Neuronal stem cell (in vitro differentiated cells): ENCODE measurements around the gene LHB.

Experiments
- DNase-seq: peaks from one replicate; pipeline ENCODE4 v3.0.0-alpha.2; 2013; ENCODE audit warnings: low spot score
- H2AFZ ChIP-seq: one replicate; pipeline ENCODE4 v1.6.1; 2013; ENCODE audit warnings: mild to moderate bottlenecking, low read length, inconsistent platforms
- H2AK5ac ChIP-seq: 2 replicates; pipeline ENCODE4 v1.6.1; 2013; ENCODE audit warnings: low read depth, mild to moderate bottlenecking, inconsistent platforms, low read length, moderate library complexity, mixed read lengths
- H2BK120ac ChIP-seq: 2 replicates; pipeline ENCODE4 v1.6.1; 2013; ENCODE audit warnings: low read depth, mild to moderate bottlenecking, inconsistent platforms, low read length, moderate library complexity, mixed read lengths
- H2BK12ac ChIP-seq: one replicate; pipeline ENCODE4 v1.6.1; 2013; ENCODE audit warnings: low read length, inconsistent platforms
- H2BK15ac ChIP-seq: 2 replicates; pipeline ENCODE4 v1.6.1; 2013; ENCODE audit warnings: mild to moderate bottlenecking, low read length, inconsistent platforms, mixed read lengths
- H2BK5ac ChIP-seq: one replicate; pipeline ENCODE4 v1.6.1; 2013; ENCODE audit warnings: inconsistent platforms, mild to moderate bottlenecking, low read length, moderate library complexity
- H3K14ac ChIP-seq: one replicate; pipeline ENCODE4 v1.6.1; 2013; ENCODE audit warnings: low read length, inconsistent platforms
- H3K18ac ChIP-seq: 2 replicates; pipeline ENCODE4 v1.6.1; 2013; ENCODE audit warnings: low read length, inconsistent platforms
- H3K23ac ChIP-seq: 2 replicates; pipeline ENCODE4 v1.6.1; 2013; ENCODE audit warnings: low read depth, mild to moderate bottlenecking, mixed read lengths, low read length, inconsistent platforms; ENCODE audit not compliant: poor library complexity
- H3K27ac ChIP-seq: replicated peaks from 3 replicates; pipeline ENCODE4 v1.5.1; 2013; ENCODE audit warnings: low read length, inconsistent platforms
- H3K27me3 ChIP-seq, 3 experiments: 2 replicates each; pipeline ENCODE4 v1.6.1; 2013; ENCODE audit warnings: low read length in 3 of 3, mild to moderate bottlenecking in 2 of 3, inconsistent platforms in 1 of 3, low read depth in 1 of 3, mixed read lengths in 1 of 3, moderate library complexity in 1 of 3; ENCODE audit not compliant: control insufficient read depth in 3 of 3, insufficient read depth in 3 of 3
- H3K36me3 ChIP-seq, 2 donors: replicated peaks in 1 of 2; 2 replicates each; pipeline ENCODE4 v1.6.1; 2013; ENCODE audit warnings: low read length in 2 of 2; ENCODE audit not compliant: control insufficient read depth in 2 of 2, insufficient read depth in 2 of 2
- H3K4ac ChIP-seq: 2 replicates; pipeline ENCODE4 v1.6.1; 2013; ENCODE audit warnings: inconsistent platforms, mild to moderate bottlenecking, low read length, moderate library complexity
- H3K4me1 ChIP-seq, 2 donors: 1 replicate in 1 of 2; 2 replicates in 1 of 2; pipeline ENCODE4 v1.6.1; 2013; ENCODE audit warnings: low read length in 2 of 2, low read depth in 1 of 2; ENCODE audit not compliant: control insufficient read depth in 2 of 2, insufficient read depth in 1 of 2
- H3K4me2 ChIP-seq: one replicate; pipeline ENCODE4 v1.6.1; 2013; ENCODE audit warnings: mild to moderate bottlenecking, low read length, inconsistent platforms; ENCODE audit not compliant: insufficient read depth, poor library complexity, severe bottlenecking
- H3K4me3 ChIP-seq, 2 donors: 2 replicates each; pipeline ENCODE4 v1.5.1; 2013; ENCODE audit warnings: low read length in 2 of 2, mild to moderate bottlenecking in 2 of 2, inconsistent platforms in 1 of 2, moderate library complexity in 1 of 2
- H3K79me1 ChIP-seq: one replicate; pipeline ENCODE4 v1.6.1; 2013; ENCODE audit warnings: low read depth, mild to moderate bottlenecking, inconsistent platforms, low read length, moderate library complexity
- H3K9ac ChIP-seq: one replicate; pipeline ENCODE4 v1.6.1; 2013; ENCODE audit warnings: mild to moderate bottlenecking, low read depth, low read length, inconsistent platforms; ENCODE audit not compliant: poor library complexity
- H3K9me3 ChIP-seq, 2 donors: replicated peaks in 1 of 2; 2 replicates each; pipeline versions ENCODE3 to v1.6.1; 2013; ENCODE audit warnings: low read length in 2 of 2, mild to moderate bottlenecking in 2 of 2, inconsistent platforms in 1 of 2, low read depth in 1 of 2, mixed read lengths in 1 of 2, moderate library complexity in 1 of 2; ENCODE audit not compliant: control insufficient read depth in 2 of 2, insufficient read depth in 1 of 2
- H4K8ac ChIP-seq: one replicate; pipeline ENCODE4 v1.6.1; 2013; ENCODE audit warnings: low read depth, mild to moderate bottlenecking, inconsistent platforms, low read length, moderate library complexity
- H4K91ac ChIP-seq: one replicate; pipeline ENCODE4 v1.6.1; 2013; ENCODE audit warnings: low read length, low read depth, mild to moderate bottlenecking, inconsistent platforms; ENCODE audit not compliant: poor library complexity
- WGBS, 2 donors: extraction: QIAGEN DNeasy Blood & Tissue Kit; methylation state at CpG; one replicate each; pipeline ENCODE4 v1.1.7; 2013; ENCODE audit warnings: missing lambda C conversion rate in 2 of 2, mixed read lengths in 1 of 2; ENCODE audit not compliant: insufficient read length in 2 of 2, insufficient replicate concordance in 1 of 2; ENCODE audit errors: extremely low coverage in 2 of 2; 5-methylcytosine and 5-hydroxymethylcytosine counted together

The LHB gene

DNA sequence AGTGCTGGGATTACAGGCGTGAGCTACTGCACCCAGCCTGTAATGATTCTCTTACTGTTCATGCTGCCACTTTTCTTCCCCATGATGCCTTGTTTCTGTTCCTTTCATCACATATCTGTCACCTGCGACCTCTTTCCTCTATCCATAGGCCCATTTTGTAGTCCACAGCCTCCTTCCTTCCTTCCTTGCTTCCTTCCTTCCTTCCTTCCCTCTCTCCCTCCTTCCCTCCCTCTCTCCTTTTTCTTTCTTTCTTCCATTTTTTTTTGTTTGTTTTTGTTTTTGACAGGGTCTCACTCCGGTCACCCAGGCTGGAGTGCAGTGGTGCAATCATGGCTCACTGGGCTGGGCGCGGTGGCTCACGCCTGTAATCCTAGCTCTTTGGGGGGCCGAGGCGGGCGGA is 28.0 kb downstream of the LHB start:
- Histone ChIP-seq H2BK120ac (no peak overlapping the region), H2AK5ac (no peak overlapping the region), H3K9ac (no peak overlapping the region), H3K18ac (no peak overlapping the region), H4K91ac (no peak overlapping the region), H2BK15ac (no peak overlapping the region), H2AFZ (no peak overlapping the region), H3K4me2 (no peak overlapping the region), H3K27ac (no peak overlapping the region), H3K27me3 (no peaks in the 10 kb centered on the region), H3K79me1 (peaks cover 8% of the 10 kb centered on the region), H3K4me1 (peaks cover 5% of the 10 kb centered on the region in 2 donors), H3K14ac (no peak overlapping the region), H2BK12ac (no peak overlapping the region), H3K4ac (no peak overlapping the region), H3K36me3 (peaks cover 23 to 51% of the 10 kb centered on the region in 2 donors), H4K8ac (no peak overlapping the region), H2BK5ac (no peak overlapping the region), H3K9me3 (no peaks in the 10 kb centered on the region), H3K4me3 (no peak overlapping the region), H3K23ac (no peak overlapping the region)
- DNase-seq = no peak
- WGBS, 2 donors = no CpG with 5 or more reads among the region's 9 CpGs

DNA sequence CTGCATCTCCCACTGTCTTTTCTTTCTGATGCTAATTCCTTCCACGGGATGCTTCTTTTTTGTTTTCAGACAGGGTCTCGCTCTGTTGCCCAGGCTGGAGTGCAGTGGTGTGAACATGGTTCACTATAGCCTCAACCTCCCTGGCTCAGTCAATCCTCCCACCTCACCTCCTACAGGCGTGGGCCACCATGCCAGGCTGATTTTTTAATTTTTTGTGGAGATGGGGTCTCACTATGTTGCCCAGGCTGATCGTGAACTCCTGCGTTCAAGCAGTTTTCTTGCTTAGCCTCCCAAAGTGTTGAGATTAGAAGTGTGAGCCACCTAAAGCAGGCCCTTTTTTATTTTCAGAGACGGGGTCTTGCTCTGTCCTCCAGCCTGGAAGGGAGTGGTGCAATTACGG is 28.6 kb downstream of the LHB start:
- Histone ChIP-seq H2BK15ac (no peak overlapping the region), H2AK5ac (no peak overlapping the region), H3K4ac (no peak overlapping the region), H2BK5ac (no peak overlapping the region), H4K91ac (no peak overlapping the region), H2AFZ (no peak overlapping the region), H4K8ac (no peak overlapping the region), H3K27me3 (no peaks in the 10 kb centered on the region), H2BK120ac (no peak overlapping the region), H3K36me3 (peaks cover 25 to 57% of the 10 kb centered on the region in 2 donors), H3K4me1 (peaks cover 5% of the 10 kb centered on the region in 2 donors), H3K18ac (no peak overlapping the region), H3K4me2 (no peak overlapping the region), H2BK12ac (no peak overlapping the region), H3K9me3 (no peaks in the 10 kb centered on the region), H3K9ac (no peak overlapping the region), H3K14ac (no peak overlapping the region), H3K23ac (no peak overlapping the region), H3K79me1 (peaks cover 8% of the 10 kb centered on the region), H3K4me3 (no peak overlapping the region), H3K27ac (no peak overlapping the region)
- no peak for DNase-seq
- WGBS, 2 donors = no CpG with 5 or more reads among the region's 7 CpGs

DNA sequence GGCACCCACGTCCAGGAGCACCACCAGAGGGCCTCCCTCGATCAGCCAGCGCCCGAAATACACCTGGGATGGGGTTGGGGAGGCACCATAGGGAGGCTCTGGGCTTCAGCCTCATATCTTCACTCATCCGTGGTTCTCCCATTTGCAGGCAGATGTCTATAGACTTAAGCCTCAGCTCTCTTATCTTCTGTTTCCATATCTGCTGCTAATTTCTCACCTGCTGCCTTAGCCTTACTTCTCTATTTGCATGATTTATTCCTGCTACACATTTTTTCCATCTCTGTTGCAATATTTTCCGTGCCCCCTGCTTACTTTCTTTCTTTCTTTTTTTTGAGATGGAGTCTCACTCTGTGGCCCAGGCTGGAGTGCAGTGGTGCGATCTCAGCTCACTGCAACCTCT is 29.6 kb downstream of the LHB start:
- H2BK12ac ChIP-seq = no peak overlapping the region
- no peak overlapping the region for H4K8ac ChIP-seq
- no peak overlapping the region for H3K9ac ChIP-seq
- H2AFZ ChIP-seq = no peak overlapping the region
- H3K79me1 ChIP-seq = peaks cover 5% of the 10 kb centered on the region
- peaks cover 25 to 65% of the 10 kb centered on the region in 2 donors for H3K36me3 ChIP-seq
- H2BK5ac ChIP-seq = no peak overlapping the region
- H4K91ac ChIP-seq = no peak overlapping the region
- no peak overlapping the region for H2AK5ac ChIP-seq
- no peak overlapping the region for H2BK120ac ChIP-seq
- no peak overlapping the region for H3K4ac ChIP-seq
- H3K4me2 ChIP-seq = no peak overlapping the region
- H3K9me3 ChIP-seq = no peaks in the 10 kb centered on the region
- DNase-seq = no peak
- H3K27ac ChIP-seq = no peak overlapping the region
- no peak overlapping the region for H2BK15ac ChIP-seq
- no CpG with 5 or more reads among the region's 7 CpGs for WGBS, 2 donors
- no peak overlapping the region for H3K23ac ChIP-seq
- H3K4me1 ChIP-seq = peaks cover 5% of the 10 kb centered on the region in 2 donors
- H3K27me3 ChIP-seq = no peaks in the 10 kb centered on the region
- no peak overlapping the region for H3K18ac ChIP-seq
- H3K14ac ChIP-seq = no peak overlapping the region
- H3K4me3 ChIP-seq = no peak overlapping the region

DNA sequence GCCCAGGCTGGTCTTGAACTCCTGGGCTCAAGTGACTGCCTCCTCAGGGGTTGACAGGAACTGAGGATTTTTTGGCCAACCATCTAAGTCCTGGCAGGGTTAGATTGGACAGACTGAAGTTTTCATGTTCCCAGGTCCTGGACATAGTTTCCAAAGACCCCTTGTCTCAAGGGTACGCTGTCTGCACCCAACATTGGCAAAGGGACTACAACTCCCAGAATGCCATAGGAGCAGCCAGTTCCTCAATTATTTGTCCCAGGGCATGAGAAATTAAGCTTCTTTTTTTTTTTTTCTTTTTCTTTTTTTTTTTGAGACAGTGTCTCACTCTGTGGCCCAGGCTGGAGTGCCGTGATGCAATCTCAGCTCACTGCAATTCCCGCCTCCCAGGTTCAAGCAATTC is 30.7 kb downstream of the LHB start:
- Histone ChIP-seq H2BK15ac (no peak overlapping the region), H3K27me3 (no peaks in the 10 kb centered on the region), H3K9me3 (no peaks in the 10 kb centered on the region), H2BK120ac (no peak overlapping the region), H3K23ac (no peak overlapping the region), H3K18ac (no peak overlapping the region), H3K27ac (no peak overlapping the region), H3K4me3 (no peak overlapping the region), H2AK5ac (no peak overlapping the region), H2AFZ (no peak overlapping the region), H2BK12ac (no peak overlapping the region), H3K4me1 (no peaks in the 10 kb centered on the region), H4K91ac (no peak overlapping the region), H3K14ac (no peak overlapping the region), H3K9ac (no peak overlapping the region), H3K4ac (no peak overlapping the region), H2BK5ac (no peak overlapping the region), H3K79me1 (peaks cover 4% of the 10 kb centered on the region), H3K36me3 (peaks cover 30 to 75% of the 10 kb centered on the region in 2 donors), H3K4me2 (no peak overlapping the region), H4K8ac (no peak overlapping the region)
- no CpG with 5 or more reads among the region's 3 CpGs for WGBS, 2 donors
- no peak for DNase-seq
